Right renal cortex interstitium (tissue), 3 donors: ENCODE results near the gene MYO16. TPM values are rescaled to one million over a fixed set of nuclear protein-coding genes. Genes with fewer than 3 reads are reported as not detected.

Source experiments
- DNase-seq, 3 donors: peaks; one replicate each; pipeline ENCODE4 v3.0.0-alpha.2; 2013; ENCODE audit warnings: low read depth in 3 of 3, low spot score in 2 of 3
- polyA plus RNA-seq, 3 donors: library from polyadenylated mRNA; unstranded; fragments of 120-200 nt; gene quantifications; one replicate each; pipeline ENCODE4 v1.2.1, GENCODE V29; 2013; ENCODE audit not compliant: insufficient read length in 3 of 3

MYO16 gene
- polyA plus RNA-seq, 3 donors, result 0.42 to 0.60 (median 0.45) TPM

DNA sequence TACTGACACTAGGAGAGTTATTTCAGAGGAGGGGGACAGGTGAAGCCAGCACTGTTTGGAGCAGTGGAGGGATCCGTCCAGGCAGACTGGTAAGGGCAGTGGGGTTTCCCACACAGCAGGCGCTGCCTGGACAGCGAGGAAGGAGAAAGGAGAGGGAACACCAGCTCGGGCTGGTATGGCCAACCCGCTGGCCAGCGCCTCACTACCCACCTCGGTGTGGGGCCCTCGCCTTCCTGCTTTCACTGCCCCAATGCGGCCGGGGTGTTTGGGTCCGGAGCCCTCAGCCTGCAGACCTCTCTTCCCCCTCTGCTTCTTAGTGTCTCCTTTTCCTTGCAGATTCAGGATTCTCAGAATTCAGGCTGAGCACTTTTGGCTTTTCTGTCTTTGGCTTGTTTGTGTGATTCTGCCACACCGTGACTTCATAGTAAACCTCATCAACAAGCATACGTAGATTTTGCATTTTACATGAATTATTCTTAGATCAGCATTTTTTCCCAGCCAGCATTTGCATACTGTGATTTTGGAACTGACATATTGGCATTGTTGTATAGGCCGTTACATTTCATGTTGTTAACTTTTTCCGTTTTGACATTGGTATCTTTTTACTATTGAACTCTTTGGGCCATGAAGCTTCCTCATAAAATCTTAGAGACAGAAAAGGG, 294.1 kb downstream of the MYO16 start:
- DNase-seq, result no peak

DNA sequence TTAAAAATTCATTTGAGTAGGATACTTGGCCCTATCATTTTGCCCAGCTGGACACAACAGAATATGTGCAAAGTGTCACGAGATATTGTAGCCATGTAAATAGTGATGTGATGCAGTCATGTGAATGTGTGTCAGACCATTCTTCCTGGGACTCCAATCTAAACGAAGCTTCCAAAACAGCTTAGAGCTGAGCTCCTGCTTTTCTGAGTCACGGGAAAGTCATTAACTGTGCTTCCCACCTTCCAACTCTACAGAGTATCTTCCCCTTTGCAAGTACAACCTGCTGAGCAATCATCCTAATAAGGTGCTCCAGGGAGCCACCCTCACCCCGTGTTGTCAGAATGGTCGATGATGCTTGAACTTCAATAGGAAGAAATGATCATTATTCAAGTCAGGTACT, 294.7 kb downstream of the MYO16 start:
- DNase-seq, result no peak

DNA sequence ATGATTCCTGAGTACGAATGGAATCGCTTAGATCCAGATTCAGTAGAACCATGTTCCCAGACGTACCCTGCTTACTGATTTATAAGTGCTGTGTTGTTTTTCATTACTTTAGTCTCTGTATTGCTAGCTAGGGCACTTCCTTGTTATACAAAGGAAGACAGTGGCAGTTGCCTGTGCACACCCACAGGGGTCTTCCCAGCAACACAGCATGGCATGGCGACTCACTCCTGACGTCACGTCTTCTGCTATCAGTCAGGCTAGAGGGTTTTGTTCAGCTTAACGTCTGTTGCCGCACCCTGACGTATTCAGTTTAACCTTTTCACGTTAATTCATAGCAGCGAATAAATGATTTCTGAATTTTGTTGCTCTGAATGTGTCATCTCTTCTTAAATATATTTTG, 295.1 kb downstream of the MYO16 start:
- no peak for DNase-seq

DNA sequence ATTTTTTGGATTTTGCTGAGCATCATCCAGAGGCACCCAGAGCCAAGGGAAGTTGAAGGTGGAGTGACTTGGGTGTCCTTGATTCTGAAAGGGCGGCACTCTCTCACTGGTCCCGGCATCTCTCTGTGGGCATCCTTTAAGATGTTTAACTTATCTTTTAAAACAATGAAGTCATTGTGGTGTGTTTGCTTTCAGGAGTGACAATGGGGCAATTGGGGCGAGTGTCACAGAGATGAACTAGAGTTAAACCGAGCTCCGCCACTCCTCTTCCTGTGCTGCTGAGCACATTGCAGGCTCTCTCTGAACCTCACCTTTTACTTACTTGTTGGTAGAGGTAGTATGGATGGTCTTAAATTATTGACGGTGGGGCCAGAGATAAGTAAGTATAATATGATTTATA, 295.7 kb downstream of the MYO16 start:
- no peak for DNase-seq

DNA sequence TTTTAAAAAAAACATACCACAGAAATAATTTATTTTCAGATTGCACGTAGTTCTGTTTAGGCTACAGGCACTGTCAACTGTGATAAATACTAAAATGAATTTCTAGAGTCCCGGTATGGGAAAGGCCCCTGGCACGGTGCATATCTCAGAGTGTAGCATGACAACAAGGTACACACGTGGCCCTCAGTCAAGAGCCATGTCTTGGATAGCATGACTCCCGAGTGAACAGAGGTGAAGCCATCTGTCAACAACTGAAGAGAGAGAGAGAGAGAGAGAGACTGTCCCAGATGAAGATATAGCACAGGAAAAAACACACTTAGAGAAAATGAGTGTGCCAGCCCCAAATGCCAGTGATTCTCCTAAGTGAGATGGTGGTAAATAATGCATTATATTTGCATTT, 297.5 kb downstream of the MYO16 start:
- DNase-seq, result no peak

DNA sequence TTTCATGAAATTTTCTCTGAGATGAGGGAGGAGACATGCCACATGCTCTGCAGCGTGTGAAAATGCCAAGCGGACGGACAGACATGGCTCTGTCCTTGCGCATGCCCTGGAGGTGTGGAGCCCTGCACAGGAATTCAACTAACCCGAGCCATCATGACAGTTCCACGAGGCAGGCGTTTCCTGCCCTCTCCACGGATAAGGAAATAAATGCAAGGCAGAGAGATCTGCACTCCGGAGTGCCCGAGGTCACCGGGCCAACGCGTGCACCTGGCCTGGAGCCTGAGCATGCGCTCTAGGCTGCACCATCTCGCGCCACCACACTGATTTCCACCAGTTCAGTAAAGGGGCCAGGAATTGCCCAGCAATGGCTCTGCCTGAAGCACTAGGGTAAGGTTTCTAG, 298.2 kb downstream of the MYO16 start:
- DNase-seq, result no peak

DNA sequence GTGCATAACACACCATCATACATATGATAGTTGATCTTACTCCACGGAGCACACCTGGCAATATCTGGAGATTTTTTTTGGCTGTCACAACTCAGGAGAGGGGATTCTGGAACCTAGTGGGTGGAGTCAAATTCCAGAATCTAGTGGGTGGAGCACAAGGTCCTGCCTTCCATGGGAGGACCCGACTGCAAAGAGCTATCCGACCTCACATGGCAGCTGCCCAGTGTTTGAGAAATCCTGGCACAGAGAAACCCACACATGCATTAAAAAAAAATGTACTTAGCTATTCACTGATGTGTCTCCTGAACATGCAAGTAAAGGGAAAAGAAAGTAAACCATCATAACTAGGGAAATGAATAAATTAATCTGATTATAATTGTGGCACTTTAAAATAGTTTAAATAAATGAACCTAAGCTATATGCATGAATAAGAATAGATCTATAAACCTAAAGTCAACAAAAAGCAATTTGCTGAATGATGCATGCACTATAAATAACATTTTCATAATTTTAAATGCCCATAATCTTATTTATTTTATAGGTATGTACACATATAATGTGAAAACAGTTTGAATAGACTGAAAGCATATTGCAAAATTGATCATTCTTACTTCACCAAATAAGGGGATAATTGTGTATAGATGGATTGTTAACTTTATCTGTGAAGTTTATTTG, 300.3 kb downstream of the MYO16 start:
- no peak for DNase-seq

DNA sequence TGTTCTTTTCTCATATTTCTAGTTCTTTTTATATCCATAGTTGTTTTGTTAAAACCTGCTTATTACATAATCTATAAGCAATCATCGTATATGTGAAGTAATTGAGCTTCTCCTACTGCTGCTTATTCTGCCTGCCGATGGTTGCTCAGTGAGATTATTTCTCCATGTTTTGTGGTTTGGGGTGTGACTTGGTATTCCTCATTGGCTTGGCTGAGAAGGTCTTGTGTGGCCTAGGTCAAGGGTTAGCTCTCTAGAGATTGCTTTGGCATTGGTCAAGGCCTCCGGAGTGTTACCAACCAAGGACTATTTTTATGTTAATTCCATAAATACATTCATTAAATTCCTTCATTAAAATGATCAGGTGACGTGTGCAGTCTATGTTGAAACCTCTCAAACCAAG, 302.8 kb downstream of the MYO16 start:
- DNase-seq, result no peak

DNA sequence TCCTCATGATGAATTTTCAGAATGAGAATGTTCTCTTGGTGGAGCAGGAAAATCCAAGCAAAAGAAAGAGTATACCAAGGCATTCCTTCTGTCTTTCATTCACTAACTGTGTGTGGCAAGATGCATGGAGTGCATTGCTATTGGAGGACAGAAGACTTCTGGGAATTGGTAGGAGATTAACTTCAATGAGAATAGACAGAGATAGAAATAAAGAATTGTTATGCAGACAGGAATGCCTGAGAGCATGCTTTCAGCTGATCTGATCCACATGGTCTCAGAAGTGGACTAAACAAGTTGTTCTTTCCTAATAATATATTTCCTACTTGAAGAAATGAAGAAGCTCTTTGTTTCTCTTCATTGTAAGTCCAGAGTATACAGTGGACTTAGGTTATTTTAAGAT, 303.6 kb downstream of the MYO16 start:
- no peak for DNase-seq

DNA sequence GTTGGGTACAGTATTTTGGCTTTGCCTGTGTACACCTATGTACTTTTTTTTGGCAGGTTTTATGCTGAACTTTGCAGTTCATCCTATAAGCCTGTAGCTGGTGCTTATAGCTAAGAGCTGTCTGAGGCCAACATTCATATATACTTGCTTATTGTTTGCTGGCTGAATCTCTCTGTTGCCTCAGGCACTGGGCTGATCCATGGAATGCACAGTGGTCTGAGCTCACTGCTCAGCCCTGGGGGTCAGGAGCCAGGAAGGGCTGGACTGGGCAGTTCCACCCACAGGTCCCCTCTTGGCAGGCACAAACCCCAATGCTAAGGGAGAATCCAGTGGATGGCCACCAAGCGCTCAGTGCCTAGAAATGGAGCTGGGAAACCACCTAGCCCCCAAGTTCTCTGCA, 308.7 kb downstream of the MYO16 start:
- no peak for DNase-seq

DNA sequence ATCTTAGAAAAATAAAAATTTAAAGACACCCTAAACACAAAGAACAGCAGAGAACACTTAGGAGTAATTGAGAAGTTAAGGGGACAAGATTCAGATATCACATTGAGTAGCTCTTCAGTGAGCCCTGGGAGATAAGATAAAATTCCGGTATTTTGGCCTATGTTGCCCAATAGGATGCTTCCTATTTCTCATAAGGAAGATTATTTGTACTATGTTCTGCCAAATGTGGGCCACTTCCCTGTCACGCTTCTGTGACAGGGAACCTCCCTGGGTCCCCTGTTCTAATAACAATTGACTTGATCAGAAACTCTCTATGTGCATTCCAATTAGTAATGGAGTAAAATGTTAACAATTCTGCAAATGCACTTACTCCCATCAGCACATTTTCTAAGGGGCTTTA, 310.7 kb downstream of the MYO16 start:
- DNase-seq, result no peak

DNA sequence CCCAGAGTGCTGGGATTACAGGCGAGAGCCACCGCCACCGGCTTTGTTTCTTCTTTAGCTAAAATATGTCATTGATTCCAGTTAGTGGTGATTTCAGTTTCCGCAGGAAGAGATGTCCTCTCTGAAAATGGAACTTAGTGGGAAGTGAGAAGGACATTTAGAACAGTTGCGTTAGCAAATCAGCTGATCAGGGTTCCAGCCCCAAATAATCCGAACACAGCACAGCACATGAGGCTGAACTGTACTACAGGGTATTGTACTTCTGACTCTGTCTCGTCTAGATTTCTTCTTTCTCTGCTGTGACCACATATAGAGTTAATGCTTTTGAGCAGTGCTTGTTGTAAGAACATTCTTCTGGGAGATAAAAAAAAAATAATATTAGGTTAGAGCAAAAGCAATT, 314.4 kb downstream of the MYO16 start:
- DNase-seq, result no peak

DNA sequence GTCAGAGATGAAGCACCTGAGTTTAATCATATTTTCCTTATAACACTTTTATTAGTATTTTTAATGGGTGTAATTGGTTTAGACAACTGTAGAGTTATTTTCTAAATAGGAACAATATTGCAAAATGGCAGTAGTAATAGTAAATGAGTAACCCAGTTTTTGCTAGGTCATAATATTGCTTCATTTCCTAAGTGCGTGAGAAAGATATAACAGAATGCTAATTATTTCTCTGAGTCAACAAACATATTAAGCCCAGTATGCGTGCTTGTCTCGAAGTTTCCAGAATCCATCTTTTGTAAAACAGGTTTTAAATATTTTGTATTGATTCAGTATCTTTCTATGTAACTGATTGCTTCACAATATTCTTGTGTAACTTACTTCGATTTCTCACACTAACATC, 315.3 kb downstream of the MYO16 start:
- DNase-seq, result no peak

DNA sequence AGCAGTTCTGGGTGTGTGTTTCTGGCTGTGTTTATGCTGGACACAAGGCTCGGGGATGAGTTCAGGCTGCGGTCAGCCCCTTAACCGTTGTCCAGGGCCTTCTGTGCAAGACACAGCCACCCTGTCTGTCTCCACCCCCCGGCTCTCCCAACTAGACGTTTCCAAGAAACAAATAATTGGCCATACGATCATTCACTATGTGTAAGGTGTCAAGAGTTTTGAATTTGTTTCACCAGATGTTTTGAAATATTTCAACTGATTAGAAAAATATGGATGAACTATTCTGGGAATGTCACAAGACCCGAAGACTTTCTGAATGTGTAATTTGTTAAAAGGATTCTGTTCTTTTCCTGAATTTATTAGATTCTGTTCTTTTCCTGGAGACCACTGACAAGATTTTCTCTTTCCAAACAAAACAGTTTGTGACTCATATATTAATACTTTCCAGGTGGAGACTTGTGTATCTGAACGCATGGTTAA, 318.2 kb downstream of the MYO16 start:
- no peak for DNase-seq

DNA sequence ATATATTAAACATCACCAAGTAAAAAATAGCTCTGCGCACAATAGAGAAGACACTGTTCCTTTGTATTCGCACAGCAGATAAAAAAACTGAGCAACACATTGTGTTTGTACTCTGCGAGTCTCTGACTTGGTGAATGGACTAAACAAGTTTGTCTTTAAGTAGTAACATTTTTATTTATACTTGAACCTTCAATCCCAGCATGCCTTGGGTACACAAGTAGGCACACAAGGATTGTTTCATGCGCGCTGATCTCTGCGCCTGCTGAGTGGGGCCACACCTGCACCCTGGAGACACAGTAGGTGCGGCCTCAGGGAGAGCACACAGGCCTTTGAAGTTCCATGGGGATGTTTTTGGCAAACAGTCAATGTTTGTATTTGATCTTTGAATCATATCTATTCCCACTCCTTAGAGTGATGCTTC, 318.9 kb downstream of the MYO16 start:
- no peak for DNase-seq

DNA sequence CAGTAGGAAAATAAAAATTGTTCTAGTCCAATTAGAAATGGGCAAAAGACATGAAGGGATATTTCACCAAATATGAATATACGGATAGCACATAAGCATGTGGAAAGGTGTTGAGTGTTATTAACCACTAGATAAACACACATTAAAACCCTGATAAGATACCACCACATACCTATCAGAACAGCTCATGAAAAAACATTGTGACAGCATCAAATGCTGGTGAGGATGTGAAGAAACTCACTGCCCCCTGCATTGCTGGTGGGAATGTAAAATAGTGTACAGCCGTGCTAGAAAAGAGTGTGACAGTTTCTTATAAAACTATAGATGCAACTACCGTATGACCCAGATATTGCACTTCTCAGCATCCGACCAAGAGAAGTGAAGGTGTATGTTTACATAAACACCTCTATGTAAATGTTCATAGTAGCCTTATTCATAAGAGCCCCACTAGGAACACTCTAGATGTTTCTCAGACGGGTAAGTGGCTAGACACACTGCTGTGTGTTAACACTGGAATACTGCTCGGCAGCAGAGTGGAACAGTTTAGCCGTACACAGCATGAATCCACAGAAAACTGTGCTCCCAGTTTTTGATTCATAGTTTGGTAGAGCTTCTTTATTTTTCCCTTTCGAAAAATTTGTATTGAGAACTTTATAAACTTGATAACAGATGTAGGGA, 321.1 kb downstream of the MYO16 start:
- no peak for DNase-seq

DNA sequence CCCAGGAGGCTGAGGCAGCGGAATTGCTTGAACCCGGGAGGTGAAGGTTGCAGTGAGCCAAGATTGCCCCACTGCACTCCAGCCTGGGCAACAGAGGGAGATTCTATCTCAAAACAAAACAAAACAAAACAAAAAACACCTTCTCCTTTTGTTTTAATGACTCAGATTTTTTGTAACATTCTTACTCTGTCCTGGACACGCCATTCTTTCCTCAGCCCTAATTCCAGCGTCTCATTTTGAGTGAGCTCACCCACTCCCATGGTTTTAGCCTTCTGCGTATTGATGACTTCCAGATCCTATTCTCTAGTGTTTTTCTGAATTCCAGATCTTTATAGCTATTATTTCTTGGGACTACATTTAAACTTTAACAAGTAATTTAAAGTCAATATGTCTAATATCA, 326.3 kb downstream of the MYO16 start:
- no peak for DNase-seq

DNA sequence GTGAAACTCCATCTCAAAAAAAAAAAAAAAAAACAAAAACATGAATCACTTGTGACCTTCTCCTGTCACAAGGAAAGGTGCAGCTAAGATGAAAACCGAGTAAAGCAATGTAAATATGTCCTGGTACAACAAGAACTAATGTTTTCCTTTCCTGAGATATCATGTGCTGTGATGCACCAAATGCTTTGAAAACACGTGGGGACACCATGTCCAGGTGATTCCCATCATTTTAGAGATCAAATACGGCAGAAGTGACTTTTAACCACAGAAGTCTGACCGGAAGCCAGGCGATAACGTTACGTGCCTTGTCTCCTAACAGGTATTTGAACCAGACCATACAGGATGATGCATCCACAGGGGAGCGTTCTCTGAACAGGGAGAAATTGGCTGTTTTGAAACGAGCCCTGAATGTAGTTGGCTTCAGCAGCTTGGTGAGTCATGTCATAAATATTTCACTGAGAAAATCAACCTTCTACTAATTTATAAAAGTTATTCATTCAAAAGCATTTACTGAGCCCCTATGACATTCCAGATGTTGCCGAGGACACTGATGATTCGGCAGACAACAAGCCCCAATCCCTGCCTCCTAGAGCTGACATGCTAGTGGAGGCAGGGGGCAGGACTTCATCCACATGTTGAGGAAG, 328.1 kb downstream of the MYO16 start:
- DNase-seq, result no peak

DNA sequence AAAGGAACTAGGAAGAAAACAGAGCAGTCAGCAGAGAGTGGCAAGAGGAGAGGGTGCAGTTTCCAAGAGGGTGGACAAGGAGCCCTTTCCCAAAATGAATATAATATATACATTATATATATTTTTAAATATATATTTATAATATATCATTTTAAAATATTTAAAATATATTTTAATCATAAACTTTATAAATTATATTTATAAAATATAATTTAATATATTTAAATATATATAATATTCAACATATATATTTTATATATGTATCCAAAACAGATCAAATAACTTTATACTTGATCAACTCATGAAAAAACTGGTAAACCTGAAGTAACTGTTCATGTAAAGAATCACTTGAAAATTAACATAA, 328.6 kb downstream of the MYO16 start:
- no peak for DNase-seq

DNA sequence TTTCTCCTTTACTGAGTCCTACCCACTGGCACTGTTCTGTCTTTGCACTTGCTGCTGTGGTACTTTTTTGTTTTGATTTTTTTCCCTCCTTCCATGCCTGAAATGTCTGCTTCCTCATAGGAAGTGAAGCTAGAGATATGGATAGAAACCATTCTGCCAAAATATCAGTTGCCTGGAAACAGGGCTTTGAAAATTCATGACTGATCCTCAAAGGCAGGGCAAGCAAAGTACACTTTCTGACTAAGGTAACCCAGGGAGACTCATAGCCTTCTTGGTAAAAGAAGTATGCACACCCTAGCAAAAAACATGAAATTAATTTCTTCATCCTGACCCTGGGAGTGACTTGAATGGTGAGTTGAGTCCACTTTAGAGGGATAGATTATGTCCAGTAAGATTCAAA, 329.8 kb downstream of the MYO16 start:
- no peak for DNase-seq

DNA sequence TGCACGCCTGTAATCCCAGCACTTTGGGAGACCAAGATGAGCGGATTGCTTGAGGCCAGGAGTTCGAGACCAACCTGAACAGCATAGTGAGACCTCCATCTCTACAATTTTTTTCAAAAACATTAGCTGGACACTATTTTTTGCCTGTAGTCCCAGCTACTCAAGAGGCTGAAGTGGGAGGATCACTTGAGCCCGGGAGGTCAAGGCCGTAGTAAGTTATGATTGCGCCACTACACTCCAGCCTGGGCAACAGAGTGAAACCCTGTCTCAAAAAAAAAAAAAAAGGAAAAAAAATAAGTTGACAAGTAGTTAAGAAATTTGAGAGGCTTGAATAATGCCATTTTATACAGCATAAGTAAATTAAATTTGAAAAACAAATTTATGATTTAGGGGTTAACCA, 330.6 kb downstream of the MYO16 start:
- no peak for DNase-seq
